ENCODE data around the gene TIAM2.
A peak's percentile ranks its signal among the peaks of the same experiment; 100 is the strongest.
"Not testable (repeated sequence)": the region's sequence is repeated elsewhere in the genome, so short reads cannot be mapped to it uniquely, and the experiment has no call there.

Gene TIAM2

DNA sequence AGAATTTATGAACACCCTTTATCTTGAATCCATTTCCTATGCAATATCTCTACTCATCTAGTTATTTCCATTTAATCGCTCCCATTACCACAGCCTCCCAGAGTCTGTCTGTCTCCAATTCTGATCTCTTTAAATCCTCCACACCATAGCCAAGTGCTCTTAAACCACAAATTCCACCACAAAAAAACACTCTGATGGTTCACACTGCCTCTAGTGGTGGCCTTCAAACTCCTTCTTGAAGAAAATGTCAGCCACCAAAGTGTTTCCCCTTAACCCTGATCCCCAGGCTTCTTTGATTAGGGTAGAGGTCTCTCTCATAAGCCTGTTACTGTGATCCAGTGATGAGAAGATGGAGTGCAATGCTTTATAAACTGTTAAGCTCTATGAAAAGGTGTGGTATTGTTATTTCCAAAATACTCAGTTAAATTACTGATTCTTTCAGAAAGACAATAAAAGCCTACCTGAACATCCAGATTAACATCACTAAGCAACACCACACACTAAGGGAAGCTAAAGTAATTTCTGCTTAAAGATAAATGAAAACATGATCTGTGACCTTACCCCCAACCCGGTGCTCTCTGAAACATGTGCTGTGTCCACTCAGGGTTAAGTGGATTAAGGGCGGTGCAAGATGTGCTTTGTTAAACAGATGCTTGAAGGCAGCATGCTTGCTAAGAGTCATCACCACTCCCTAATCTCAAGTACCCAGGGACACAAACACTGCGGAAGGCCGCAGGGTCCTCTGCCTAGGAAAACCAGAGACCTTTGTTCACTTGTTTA, 273.2 kb downstream of the TIAM2 start:
- DNase-seq: not testable (repeated sequence)

DNA sequence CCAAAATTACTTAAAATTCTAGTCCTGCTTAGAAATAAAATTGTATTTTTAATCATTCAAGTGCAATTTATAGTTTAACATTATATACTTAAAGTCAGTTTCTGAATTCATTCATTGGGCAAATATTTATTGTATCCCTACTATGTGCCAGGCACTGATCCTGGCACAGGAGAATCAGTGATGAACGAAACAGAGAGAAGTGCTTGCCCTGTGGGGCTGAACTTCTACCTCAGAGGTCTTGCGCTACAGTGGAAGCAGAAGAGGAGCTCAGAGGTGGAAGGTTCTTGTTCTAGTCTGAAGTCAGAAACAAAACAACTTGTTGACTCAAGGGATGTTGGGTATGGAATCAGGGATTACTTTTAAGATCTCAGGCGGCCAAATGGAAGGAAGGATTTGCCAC, 274.6 kb downstream of the TIAM2 start:
- no peak for DNase-seq

DNA sequence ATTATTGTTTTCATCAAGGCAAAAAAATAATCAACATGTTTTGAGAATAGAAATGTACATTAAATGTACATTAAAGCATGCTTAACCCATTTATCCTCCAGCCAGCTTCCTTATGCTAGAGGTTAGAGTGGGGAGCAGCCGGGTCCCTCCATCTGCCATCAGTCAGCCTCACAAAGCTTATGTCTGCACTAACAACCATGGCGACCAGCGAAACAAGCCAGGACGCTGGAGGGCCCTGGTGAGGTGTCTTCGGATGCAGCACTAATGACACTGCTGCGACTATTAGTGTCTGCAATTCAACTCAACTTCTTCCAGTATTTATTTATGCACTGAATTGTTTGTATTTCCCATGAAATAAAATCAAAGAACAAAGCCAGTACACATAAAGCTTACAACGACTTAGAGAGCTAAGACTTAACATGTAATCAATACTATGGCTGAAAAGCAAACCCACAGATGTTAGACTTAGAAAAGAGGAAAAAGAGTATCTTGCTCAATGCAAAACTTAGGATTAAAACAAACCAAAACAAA, 275.5 kb downstream of the TIAM2 start:
- DNase-seq: peak; percentile 7

DNA sequence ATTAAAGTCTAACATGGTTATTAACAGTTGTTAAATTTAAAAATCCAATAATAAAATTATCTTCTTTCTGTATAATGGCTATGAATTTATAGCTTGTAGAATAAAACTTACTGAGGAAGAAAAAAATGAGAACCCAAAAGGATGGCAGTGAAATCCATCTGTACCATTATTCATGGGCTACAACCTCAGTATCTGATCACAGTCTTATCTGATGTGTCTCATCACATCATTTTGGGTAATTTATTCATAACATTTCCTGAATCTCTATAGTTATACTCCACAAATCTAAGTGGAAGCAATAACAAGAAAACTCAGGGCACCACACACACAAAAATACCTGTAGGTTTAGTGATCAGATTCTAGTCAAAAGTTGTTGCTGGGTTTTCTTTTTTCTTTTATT, 276.0 kb downstream of the TIAM2 start:
- DNase-seq: no peak

DNA sequence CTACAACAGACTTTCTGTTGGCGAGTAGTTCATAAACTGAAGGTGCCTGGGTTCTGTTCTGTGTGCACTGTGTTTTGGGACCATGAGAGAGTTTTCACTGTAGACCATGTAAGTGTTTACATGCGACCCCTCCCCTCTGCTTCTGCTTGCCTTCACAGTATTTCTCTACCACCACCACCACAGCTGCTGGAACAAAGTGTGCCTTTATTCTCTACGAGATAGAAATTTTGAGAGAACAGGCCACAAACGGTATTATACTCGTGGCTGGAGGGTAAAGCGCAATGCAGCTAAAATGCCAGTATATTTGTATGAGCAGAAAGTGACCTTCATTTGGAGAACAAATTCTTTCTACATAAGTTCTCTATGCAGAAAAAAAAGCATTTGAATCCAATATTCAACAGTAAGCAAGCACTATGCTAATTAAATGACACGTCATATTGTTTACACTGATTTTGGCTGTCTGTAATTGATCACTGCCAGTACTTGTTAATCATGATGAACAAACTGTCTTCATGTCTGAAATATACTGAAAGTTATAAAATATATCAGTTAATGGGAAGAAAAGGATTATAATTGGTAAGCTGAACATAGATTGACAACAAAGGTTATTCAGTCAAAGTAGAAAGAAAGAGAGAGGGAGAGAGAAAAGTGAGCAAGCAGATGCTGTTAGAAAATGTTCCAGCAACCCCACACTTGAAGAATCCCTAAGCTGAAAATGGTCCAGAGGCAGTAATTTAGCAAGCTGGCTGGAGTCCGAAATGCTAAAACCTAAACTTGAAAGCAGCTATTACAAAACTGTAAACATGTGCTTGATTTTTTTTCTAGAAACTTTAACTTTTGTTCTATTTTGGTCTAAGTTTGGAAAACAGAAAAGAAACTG, 277.5 kb downstream of the TIAM2 start:
- DNase-seq: no peak

DNA sequence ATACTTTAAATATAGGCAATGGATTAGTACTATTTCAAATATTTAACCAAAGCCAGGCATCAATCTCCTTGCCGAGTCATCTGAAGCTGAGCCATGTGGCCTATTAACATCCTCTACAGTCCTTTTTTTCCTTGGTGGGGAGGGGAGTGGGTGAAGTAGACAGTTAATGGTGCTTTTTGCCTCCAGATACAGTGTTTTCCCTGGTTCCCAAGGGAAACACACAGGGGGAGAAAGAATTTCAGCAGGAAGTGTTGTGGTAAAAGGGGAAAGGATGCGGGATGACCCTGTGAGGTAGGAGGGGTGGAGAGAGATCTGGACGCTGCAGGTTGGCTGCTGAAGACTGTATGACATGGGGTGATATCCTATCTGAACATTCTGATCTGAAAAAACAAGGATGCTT, 278.3 kb downstream of the TIAM2 start:
- DNase-seq: no peak

DNA sequence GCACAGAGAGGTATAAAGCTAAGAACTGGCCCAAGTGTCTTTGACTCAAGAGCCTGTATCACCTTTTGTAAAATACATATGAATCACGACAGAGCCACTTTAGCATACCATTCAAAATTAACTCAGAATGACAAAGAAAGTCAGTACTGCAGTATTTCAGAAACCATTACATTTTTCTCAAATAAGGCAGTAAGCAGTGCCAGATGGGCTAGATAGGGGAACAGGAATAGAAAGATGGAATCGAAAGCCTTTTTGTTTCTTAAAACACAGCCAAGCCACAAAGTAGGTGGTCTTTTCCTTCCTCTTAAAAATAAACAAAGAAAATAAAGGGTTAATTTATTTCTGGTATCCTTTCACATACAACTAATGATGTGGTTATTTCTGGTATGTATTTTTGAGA, 279.0 kb downstream of the TIAM2 start:
- no peak for DNase-seq

DNA sequence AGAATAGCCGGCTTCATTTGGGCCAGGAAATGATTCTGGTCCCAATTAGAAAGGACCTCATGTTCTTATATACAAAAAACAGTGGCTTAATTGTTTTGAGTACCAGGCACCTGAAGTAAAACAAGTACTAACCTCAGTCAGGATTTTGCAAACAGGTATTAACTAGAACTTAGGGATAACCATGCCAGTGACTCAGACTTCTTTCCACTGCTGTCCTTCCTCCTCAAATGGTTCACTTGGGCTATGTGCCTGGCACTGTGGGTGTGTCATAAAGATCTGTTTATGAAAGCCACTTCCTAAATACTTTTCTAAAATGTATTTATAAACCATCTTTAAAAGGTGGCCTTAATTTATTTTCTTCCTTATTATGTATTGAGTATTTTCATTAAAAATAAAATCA, 279.4 kb downstream of the TIAM2 start:
- DNase-seq: no peak

DNA sequence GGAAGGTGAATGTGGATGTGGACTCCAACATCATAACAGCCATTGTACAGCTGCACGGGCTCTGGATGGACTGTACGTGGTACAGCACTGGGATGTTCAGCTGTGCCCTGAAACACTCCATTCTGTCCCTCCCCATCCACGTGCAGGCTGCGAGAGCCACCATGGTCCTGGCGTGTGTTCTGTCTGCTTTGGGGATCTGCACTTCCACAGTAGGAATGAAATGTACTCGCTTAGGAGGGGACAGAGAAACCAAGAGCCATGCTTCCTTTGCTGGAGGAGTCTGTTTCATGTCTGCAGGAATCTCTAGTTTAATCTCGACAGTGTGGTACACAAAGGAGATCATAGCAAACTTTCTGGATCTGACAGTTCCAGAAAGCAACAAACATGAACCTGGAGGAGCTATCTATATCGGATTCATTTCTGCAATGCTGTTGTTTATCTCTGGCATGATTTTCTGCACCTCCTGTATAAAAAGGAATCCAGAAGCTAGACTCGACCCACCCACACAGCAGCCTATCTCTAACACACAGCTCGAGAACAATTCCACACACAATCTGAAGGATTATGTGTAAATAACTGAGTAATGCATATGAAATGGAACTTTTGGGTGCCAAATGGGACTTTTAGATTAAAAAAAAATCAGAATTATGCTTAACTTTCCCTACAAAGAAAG, 280.8 kb downstream of the TIAM2 start:
- no peak for DNase-seq

DNA sequence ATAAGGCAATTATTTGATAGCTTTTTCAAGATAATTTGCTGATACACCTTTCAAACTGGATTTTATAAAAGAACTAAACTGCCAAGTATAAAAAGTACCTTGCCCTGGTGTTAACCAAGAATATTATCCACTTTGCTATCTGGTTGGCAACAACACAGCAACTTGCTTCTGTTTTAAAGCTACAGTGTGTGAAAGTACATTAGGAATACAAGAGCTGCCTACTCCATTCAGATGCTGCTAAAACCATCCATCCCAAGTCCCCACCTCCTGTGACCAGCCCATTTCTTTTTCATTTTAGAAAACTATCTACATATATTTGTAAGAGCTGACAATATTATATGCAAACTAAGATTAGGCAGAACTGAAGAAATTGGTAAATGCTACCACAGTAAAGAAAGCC, 281.5 kb downstream of the TIAM2 start:
- DNase-seq: no peak

DNA sequence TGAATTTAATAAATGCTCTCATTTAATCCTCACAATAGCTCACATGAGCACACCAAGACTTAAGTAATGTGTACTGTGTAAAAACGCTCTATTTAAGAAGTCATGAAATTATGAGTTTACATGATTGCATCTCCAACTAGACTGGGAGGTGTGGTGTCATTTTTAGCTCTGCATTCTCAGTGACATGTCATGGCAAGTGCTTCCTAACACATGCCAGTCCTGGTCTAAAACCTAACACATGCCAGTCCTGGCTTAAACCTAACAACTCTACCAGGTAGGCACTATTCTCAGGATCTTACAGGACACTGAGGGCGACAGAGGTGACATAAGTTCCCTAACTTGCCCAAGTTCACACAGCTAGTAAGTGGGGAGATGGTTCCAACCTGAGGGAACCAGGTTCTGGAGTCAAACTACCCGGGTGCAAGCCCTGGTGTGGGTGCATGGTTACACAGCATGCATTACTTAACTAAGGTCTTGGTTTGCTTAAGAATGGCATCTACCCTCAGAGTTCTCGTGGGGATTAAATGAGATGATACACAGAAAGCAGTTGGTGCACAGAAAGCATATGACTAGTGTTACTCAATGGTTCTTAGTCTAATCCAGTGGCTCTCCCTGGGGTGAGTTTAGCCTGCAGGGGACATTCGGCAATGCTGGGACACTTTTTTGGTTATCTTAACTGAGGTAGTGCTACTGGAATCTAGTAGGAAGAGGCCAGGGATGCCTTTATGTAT, 283.4 kb downstream of the TIAM2 start:
- no peak for DNase-seq

DNA sequence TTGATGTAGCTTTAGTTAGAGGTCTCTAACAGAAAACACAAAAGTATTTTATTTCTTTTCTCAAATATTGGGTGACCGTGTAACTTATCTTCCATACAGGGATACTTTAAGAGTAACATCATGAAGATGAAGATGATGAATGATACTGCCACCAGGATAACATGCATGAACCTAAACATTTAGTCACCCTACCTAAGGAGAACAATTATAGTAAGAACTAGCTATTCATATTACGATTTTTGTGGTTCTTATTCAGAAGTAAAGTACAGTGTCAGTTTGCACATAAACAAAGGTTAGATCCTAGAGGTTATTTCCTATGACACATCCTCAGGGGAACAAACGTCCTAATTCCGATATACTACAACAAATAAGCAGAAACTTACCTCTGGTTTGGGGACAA, 289.7 kb downstream of the TIAM2 start:
- DNase-seq: no peak

DNA sequence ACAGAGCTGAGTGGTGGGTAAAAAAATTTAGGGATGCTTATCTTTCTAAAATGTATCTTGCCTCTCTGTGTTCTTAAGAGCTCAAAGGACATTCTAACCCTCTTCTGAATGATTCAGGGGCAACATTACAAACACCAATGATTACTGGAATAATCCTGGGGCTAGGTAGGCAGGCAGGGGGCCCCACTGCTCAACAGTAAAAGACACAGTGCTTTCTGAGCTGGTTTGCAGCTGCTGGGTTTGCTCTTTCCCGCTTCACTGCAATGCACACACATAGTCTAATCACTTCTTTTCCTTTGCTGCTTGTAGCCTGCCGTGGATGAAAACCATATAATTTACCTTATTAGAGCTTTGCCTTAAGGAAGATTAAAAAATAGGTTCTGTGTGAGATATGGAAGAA, 292.6 kb downstream of the TIAM2 start:
- DNase-seq: no peak

DNA sequence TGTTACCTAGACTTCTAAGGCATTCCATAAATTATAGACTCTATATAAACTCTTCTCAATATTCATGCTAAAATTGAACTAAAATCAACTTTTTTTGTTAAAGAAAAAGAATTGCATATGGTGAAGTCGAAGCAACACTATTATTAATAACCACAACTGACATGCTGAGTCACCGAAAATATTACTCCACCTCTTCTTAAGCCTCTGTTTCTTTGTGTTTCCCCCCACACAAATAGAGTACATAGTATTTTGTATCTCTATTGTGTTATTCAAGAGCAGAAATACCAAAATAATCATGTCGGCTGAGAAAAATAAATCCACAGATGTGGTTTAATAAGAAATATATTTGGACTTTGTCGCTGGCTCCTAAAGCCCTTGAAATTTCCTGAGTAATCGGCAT, 295.4 kb downstream of the TIAM2 start:
- DNase-seq: no peak

DNA sequence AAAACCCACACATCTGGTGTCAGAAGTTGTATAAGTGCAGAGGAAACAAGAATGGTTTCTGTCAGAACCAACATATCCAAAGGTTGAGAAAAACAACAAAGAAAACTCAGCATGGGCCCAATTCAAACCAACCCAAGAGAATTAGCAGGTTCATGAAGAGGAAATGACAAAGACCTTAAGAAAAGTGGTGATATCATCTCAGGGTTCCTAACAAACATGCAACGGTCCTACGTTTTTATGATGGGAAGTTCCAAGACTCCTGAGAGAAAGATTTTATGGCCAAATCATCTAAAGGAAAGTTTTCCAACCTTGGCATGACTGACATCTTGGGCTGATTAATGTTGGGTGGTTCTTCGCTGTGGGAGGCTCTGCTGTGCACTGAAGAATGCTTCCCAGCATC, 296.2 kb downstream of the TIAM2 start:
- no peak for DNase-seq

DNA sequence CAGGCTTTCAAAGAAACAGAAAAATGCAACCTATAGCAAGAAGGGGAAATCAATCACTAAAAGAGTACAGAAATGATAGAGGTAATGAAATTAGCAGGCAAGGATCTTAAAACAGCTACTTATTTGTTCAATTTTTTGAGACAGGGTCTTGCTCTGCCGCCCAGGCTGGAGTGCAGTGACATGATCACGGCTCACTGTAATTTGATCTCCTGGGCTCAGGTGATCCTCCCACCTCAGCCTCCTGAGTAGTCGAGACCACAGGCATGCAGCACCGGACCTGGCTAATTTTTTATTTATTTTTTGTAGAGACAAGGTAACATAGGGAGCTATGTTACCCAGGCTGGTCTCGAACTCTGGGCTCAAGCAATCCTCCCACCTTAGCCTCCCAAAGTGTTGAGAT, 297.6 kb downstream of the TIAM2 start:
- DNase-seq: no peak

DNA sequence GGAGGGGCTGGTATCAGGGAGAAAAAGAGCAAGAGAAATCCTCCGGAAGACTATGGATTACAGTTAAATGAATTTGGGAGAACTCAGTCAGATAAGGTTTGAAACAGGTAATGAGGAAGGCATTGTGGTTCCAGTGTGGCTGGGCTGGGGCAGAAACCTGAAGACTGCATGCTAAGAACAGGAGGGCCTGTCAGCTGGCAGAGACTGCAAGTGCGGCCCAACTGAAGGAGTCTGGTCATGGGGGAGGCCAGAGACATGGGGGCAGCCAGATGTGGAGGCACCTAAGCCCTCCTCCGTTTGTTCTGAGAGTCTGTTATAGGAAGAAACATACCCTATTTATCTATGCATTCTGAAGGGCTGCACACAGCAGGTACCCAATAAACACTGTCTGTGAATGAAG, 302.6 kb downstream of the TIAM2 start:
- DNase-seq: no peak

DNA sequence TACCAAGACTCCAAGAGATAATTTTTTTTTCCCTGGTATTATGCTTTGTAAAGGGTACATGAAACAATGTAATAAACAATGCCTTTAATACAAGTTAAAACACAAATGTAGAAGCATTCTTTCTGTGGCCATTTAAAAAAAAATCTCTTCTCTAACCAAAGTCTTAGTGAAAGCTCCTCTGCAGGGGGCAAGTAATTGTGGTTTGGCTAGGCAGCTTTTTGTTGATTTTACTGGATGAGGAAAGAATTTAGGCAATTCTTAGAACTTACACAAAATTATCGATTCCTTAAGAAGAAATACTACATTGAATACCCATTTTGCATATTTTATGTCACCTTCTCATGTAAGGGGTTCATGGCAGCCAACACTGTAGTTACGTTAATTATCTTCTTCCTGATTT, 306.8 kb downstream of the TIAM2 start:
- DNase-seq: no peak

DNA sequence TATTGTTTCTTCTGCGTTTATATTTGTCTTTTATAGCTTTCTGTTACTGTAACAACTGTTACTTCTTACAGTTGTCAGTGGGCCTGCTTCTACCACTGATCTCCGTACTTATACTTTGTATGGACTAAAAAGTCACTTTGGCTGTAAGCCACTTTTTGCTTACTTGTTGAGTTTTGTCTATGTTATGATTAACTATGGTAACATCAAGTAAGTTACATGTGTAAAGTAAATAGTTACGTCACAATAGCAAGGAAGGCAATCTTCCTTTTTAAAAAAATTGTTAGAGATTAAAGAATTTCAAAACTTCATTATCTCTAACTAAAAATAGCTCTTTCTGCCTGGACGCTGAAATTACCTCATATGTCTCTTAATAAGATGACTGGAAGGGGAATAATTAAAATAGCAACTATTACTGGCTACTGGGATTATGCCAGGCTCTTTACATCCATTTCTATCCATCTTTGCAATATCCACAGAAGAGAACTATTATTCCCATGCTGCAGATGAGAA, 308.3 kb downstream of the TIAM2 start:
- DNase-seq: no peak

DNA sequence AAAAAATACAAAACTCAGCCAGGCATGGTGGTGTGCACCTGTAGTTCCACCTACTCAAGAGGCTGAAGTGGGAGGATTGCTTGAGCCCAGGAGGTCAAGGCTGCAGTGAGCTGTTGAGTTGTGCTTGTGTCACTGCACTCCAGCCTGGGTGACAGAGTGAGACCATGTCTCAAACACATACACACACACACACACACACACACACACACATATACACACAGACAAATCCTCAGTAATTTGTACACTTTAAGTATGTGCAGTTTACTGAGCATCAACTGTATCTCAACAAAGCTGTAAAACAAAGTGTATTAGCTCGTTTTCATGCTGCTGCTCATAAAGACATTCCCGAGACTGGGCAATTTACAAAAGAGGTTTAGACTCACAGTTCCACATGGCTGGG, 311.8 kb downstream of the TIAM2 start:
- DNase-seq: no peak
